Fibroblast of mammary gland (primary cell): ENCODE data around the gene PGLYRP2.

ENCODE experiments used
- DNase-seq: peaks from one replicate; pipeline ENCODE4 v3.0.0-alpha.2; 2010; ENCODE audit warnings: low read depth
- H3K4me3 ChIP-seq: 2 replicates; pipeline ENCODE4 v1.5.1; 2011; ENCODE audit warnings: low read depth, mild to moderate bottlenecking, low read length, moderate library complexity; ENCODE audit not compliant: control insufficient read depth
- TF ChIP-seq, protein P1 (sequence below): conservative IDR thresholded peaks from 2 replicates; pipeline ENCODE4 v1.5.1; 2011; ENCODE audit warnings: low read depth, low read length, inconsistent platforms; ENCODE audit not compliant: control insufficient read depth, insufficient read depth

The PGLYRP2 gene, protein sequence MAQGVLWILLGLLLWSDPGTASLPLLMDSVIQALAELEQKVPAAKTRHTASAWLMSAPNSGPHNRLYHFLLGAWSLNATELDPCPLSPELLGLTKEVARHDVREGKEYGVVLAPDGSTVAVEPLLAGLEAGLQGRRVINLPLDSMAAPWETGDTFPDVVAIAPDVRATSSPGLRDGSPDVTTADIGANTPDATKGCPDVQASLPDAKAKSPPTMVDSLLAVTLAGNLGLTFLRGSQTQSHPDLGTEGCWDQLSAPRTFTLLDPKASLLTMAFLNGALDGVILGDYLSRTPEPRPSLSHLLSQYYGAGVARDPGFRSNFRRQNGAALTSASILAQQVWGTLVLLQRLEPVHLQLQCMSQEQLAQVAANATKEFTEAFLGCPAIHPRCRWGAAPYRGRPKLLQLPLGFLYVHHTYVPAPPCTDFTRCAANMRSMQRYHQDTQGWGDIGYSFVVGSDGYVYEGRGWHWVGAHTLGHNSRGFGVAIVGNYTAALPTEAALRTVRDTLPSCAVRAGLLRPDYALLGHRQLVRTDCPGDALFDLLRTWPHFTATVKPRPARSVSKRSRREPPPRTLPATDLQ

GRCh38 chr19:15479391-15480345 is at the start of gene PGLYRP2:
TSS of gene PGLYRP2 (minus strand) at chr19:15479501. CDS start at chr19:15479371, 130 bp downstream.
- TF ChIP-seq, protein P1, sequence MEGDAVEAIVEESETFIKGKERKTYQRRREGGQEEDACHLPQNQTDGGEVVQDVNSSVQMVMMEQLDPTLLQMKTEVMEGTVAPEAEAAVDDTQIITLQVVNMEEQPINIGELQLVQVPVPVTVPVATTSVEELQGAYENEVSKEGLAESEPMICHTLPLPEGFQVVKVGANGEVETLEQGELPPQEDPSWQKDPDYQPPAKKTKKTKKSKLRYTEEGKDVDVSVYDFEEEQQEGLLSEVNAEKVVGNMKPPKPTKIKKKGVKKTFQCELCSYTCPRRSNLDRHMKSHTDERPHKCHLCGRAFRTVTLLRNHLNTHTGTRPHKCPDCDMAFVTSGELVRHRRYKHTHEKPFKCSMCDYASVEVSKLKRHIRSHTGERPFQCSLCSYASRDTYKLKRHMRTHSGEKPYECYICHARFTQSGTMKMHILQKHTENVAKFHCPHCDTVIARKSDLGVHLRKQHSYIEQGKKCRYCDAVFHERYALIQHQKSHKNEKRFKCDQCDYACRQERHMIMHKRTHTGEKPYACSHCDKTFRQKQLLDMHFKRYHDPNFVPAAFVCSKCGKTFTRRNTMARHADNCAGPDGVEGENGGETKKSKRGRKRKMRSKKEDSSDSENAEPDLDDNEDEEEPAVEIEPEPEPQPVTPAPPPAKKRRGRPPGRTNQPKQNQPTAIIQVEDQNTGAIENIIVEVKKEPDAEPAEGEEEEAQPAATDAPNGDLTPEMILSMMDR = no peak
- DNase-seq = no peak
- H3K4me3 ChIP-seq = no peak within 1 kb of the TSS

DNA sequence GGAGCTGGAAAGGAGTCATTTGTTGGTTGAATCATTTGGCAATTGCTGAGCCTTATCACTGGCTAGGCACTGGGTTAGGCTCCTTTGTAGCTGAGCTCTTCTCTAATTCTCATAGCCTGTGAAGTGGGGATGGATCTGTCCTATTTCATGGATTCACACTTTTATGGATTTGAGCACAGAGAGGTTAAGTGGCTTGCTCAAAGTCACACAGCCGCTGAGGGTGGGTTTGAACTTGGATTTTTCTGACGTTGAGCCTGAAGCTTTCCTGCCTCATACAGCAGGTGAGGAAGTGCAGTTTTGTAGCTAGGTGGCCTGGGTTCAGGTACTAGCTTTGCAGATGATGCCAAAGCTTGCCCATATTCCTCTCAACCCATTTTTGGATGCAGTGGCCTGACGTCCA is 48.4 kb upstream of the PGLYRP2 start:
- no peak overlapping the region for H3K4me3 ChIP-seq
- DNase-seq = no peak
- TF ChIP-seq, protein P1 = no peak

DNA sequence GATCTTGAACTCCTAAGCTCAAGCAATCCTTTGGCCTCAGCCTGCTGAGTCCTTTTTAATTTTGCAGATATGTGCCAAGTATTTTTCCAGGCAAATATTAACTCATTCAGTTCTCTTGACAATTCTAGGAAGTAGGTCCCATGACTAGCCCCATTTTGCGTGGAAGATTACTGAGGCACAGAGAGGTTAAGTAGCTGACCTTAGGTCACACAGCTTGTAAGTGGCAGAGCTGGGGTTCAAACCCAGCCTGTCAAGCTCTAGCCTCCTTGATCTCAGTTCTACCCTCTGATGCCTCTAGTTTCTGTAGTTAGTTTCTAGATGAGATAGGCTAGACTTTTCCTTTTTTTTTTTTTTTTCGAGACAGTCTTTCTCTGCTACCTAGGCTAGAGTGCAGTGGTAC is 47.1 kb upstream of the PGLYRP2 start:
- DNase-seq = no peak
- H3K4me3 ChIP-seq = no peak overlapping the region
- TF ChIP-seq, protein P1 = no peak

GRCh38 chr19:15525291-15525690 is 46.0 kb upstream of the PGLYRP2 start:
- TF ChIP-seq, protein P1 = no peak
- no peak for DNase-seq
- H3K4me3 ChIP-seq = no peak overlapping the region

DNA sequence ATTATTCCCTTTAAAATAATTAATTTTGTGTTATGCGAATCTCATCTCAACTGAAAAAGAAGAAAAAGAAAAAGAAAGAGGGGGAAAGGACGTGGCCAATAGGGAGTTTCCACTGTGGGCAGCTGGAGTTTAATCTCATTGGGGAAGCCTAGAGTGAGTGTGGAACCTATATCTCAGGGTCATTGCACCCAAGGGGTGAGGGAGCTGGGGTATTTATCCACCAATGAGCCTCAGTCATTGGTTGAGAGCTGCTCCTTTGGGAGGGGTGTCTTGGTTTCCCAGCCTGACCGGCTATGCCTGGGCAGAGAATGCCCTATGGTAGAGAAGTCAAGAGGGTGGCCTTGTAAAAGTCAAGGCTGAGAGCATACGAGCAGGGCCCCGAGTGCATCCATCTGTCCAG is 45.5 kb upstream of the PGLYRP2 start:
- no peak overlapping the region for H3K4me3 ChIP-seq
- TF ChIP-seq, protein P1 = no peak

GRCh38 chr19:15519433-15519976 is 40.2 kb upstream of the PGLYRP2 start:
- no peak for DNase-seq

More for the DNA sequence above, 45.5 kb upstream of the PGLYRP2 start:
- DNase-seq = no peak

More at GRCh38 chr19:15519433-15519976, 40.2 kb upstream of the PGLYRP2 start:
- H3K4me3 ChIP-seq = no peak overlapping the region
- TF ChIP-seq, protein P1 = no peak
